HCT116 (cell line): Measurements from ENCODE around the gene MDFIC2. TPM values are rescaled to one million over a fixed set of nuclear protein-coding genes. Genes with fewer than 3 reads are reported as not detected.

Experiments used
- ATAC-seq: fragments of 200-7000 bp; cut with Tn5 transposase; 2 replicates; pipeline ENCODE4 v1.9.1; 2020; ENCODE audit warnings: mild to moderate bottlenecking, moderate library complexity
- BruUV-seq: library from RNA; stranded (reverse); fragments of 400-500 nt; replicated peaks from 2 replicates; lab custom pipeline; 2021; lab: Mats Ljungman, UMichigan
- CTCF ChIA-PET: fragments of 300-600 bp; sonication (Branson Sonifier 250); formaldehyde crosslinking; loops from one replicate; lab custom pipeline; 2021; ENCODE audit warnings: antibody characterized with exemption; lab: Charles Lee
- POLR2A ChIA-PET: fragments of 300-600, 350-600 bp; sonication (Branson Sonifier 250); formaldehyde crosslinking; loops from one replicate; lab custom pipeline; 2021; ENCODE audit warnings: antibody characterized with exemption; lab: Charles Lee
- RAD21 ChIA-PET, 2 experiments: fragments of 300-600 bp; sonication (Branson Sonifier 250); formaldehyde crosslinking; loops; one replicate each; lab custom pipeline; 2023; ENCODE audit warnings: low total read pairs in 2 of 2; ENCODE audit not compliant: uncharacterized antibody in 2 of 2, unreplicated experiment in 2 of 2, low non-redundant PET in 1 of 2; lab: Charles Lee
- DNase-seq: peaks from one replicate; pipeline ENCODE4 v3.0.0-alpha.2; 2010; ENCODE audit warnings: low read depth, low spot score
- H2AFZ ChIP-seq: fragments of 200-600 bp; shearing (Covaris generic), sonication (generic); 2 replicates; pipeline ENCODE4 v1.6.1; 2017; ENCODE audit warnings: low read depth, mixed run types, mixed read lengths, antibody characterized with exemption, low read length; ENCODE audit not compliant: poor library complexity, severe bottlenecking
- H3K27ac ChIP-seq: 2 replicates; pipeline ENCODE4 v1.5.1; 2012; ENCODE audit warnings: low read depth, low read length
- H3K27me3 ChIP-seq: fragments of 200-600 bp; sonication (generic); 2 replicates; pipeline ENCODE4 v1.6.1; 2016; ENCODE audit warnings: mixed run types, low read length, mixed read lengths; ENCODE audit not compliant: insufficient read depth
- H3K36me3 ChIP-seq, 2 experiments: fragments of 200-500 bp in 1 of 2; fragments of 200-600 bp in 1 of 2; sonication (Bioruptor generic) in 1 of 2; sonication (generic) in 1 of 2; 2 replicates each; pipeline versions ENCODE4 v1.5.1 to v1.6.1; 2014 to 2016; ENCODE audit warnings: low read length in 2 of 2, inconsistent platforms in 1 of 2, mixed read lengths in 1 of 2, mixed run types in 1 of 2; ENCODE audit not compliant: insufficient read depth in 2 of 2, control insufficient read depth in 1 of 2
- H3K4me1 ChIP-seq, 2 experiments: fragments of 200-600 bp in 1 of 2; sonication (generic) in 1 of 2; 2 replicates each; pipeline versions ENCODE4 v1.5.1 to v1.6.1; 2012 to 2017; ENCODE audit warnings: low read length in 2 of 2, inconsistent platforms in 1 of 2, mild to moderate bottlenecking in 1 of 2, mixed read lengths in 1 of 2, mixed run types in 1 of 2, moderate library complexity in 1 of 2; ENCODE audit not compliant: insufficient read depth in 2 of 2, control insufficient read depth in 1 of 2
- H3K4me2 ChIP-seq: fragments of 200-600 bp; sonication (generic); 2 replicates; pipeline ENCODE4 v1.6.1; 2017; ENCODE audit warnings: mixed run types, low read length, mixed read lengths
- H3K4me3 ChIP-seq, 2 experiments: fragments of 200-600 bp in 1 of 2; sonication (generic) in 1 of 2; replicated peaks in 1 of 2; 2 replicates each; pipeline ENCODE4 v1.5.1; 2011 to 2016; ENCODE audit warnings: low read length in 2 of 2, control low read depth in 1 of 2, low read depth in 1 of 2, mild to moderate bottlenecking in 1 of 2, mixed read lengths in 1 of 2, mixed run types in 1 of 2
- H3K79me2 ChIP-seq: fragments of 200-600 bp; sonication (generic); 2 replicates; pipeline ENCODE4 v1.6.1; 2017; ENCODE audit warnings: mild to moderate bottlenecking, mixed run types, low read length, moderate library complexity, mixed read lengths; ENCODE audit not compliant: insufficient read depth
- H3K9ac ChIP-seq: fragments of 200-600 bp; sonication (generic); 2 replicates; pipeline ENCODE4 v1.6.1; 2016; ENCODE audit warnings: low read length, mixed read lengths
- H3K9me2 ChIP-seq: fragments of 200-600 bp; sonication (generic), shearing (Covaris generic); 2 replicates; pipeline ENCODE4 v1.6.1; 2017; ENCODE audit warnings: mixed run types, mild to moderate bottlenecking, moderate library complexity; ENCODE audit not compliant: insufficient read depth
- H3K9me3 ChIP-seq, 2 experiments: fragments of 200-500 bp in 1 of 2; fragments of 200-600 bp in 1 of 2; sonication (Bioruptor generic) in 1 of 2; sonication (generic) in 1 of 2; 2 replicates each; pipeline ENCODE4 v1.6.1; 2014 to 2017; ENCODE audit warnings: low read length in 2 of 2, mixed read lengths in 2 of 2, inconsistent platforms in 1 of 2, low read depth in 1 of 2, mild to moderate bottlenecking in 1 of 2, mixed run types in 1 of 2, moderate library complexity in 1 of 2; ENCODE audit not compliant: control insufficient read depth in 1 of 2, insufficient read depth in 1 of 2
- H4K20me1 ChIP-seq: fragments of 200-600 bp; sonication (generic), shearing (Covaris generic); 2 replicates; pipeline ENCODE4 v1.6.1; 2017; ENCODE audit warnings: mixed run types, mild to moderate bottlenecking, moderate library complexity; ENCODE audit not compliant: insufficient read depth
- CBX3 ChIP-seq: IDR thresholded peaks from 2 replicates; pipeline ENCODE4 v1.6.1; 2012; ENCODE audit warnings: low read depth
- CEBPB ChIP-seq: IDR thresholded peaks from 2 replicates; pipeline ENCODE4 v1.6.1; 2012; ENCODE audit warnings: low read depth
- EGR1 ChIP-seq: IDR thresholded peaks from 2 replicates; pipeline ENCODE4 v1.6.1; 2012; ENCODE audit warnings: low read depth
- ELF1 ChIP-seq: IDR thresholded peaks from 2 replicates; pipeline ENCODE4 v1.6.1; 2012; ENCODE audit warnings: low read depth, borderline replicate concordance
- EZH2 ChIP-seq: fragments of 200-600 bp; sonication (generic); IDR thresholded peaks from 2 replicates; pipeline ENCODE4 v1.6.1; 2017; ENCODE audit warnings: antibody characterized with exemption, mixed run types
- EZH2phosphoT487 ChIP-seq: fragments of 200-600 bp; IDR thresholded peaks from 2 replicates; pipeline ENCODE4 v1.6.1; 2018; ENCODE audit warnings: antibody characterized with exemption, borderline replicate concordance
- FOSL1 ChIP-seq: IDR thresholded peaks from 2 replicates; pipeline ENCODE4 v1.6.1; 2012; ENCODE audit warnings: low read depth
- JUND ChIP-seq: IDR thresholded peaks from 2 replicates; pipeline ENCODE4 v1.6.1; 2012
- POLR2A ChIP-seq: IDR thresholded peaks from 2 replicates; pipeline ENCODE4 v1.7.0; 2011; ENCODE audit warnings: borderline replicate concordance; ENCODE audit not compliant: insufficient read depth, insufficient read length; ENCODE audit errors: extremely low read depth
- POLR2AphosphoS5 ChIP-seq: IDR thresholded peaks from 2 replicates; pipeline ENCODE4 v1.6.1; 2011; ENCODE audit warnings: mild to moderate bottlenecking, low read depth, low read length, moderate library complexity
- RAD21 ChIP-seq: IDR thresholded peaks from 2 replicates; pipeline ENCODE4 v1.6.1; 2012; ENCODE audit warnings: low read depth, mild to moderate bottlenecking
- REST ChIP-seq: IDR thresholded peaks from 2 replicates; pipeline ENCODE4 v1.6.1; 2012; ENCODE audit warnings: low read depth
- SIN3A ChIP-seq: IDR thresholded peaks from 2 replicates; pipeline ENCODE4 v1.6.1; 2012; ENCODE audit warnings: low read depth
- SP1 ChIP-seq: IDR thresholded peaks from 2 replicates; pipeline ENCODE4 v1.6.1; 2012; ENCODE audit warnings: low read depth
- SRF ChIP-seq: IDR thresholded peaks from 2 replicates; pipeline ENCODE4 v1.6.1; 2012; ENCODE audit warnings: low read depth
- TCF7L2 ChIP-seq: IDR thresholded peaks from 2 replicates; pipeline ENCODE4 v1.7.0; 2011; ENCODE audit warnings: borderline replicate concordance, inconsistent platforms; ENCODE audit not compliant: insufficient read depth, insufficient read length; ENCODE audit errors: extremely low read depth
- ZBTB33 ChIP-seq: IDR thresholded peaks from 2 replicates; pipeline ENCODE4 v1.6.1; 2011; ENCODE audit warnings: mild to moderate bottlenecking, low read length, moderate library complexity; ENCODE audit not compliant: insufficient replicate concordance; ENCODE audit errors: extremely low read depth
- ZFX ChIP-seq: fragments of 450-650 bp; IDR thresholded peaks from 2 replicates; pipeline ENCODE4 v1.6.1; 2017
- ZNF274 ChIP-seq: fragments of 200-500 bp; sonication (Bioruptor generic); IDR thresholded peaks from 2 replicates; pipeline ENCODE4 v1.6.1; 2014; ENCODE audit warnings: mild to moderate bottlenecking, low read depth, low read length, inconsistent platforms
- intact Hi-C: fragments of 100-400 bp; cut with micrococcal nuclease; formaldehyde crosslinking; loops from 2 replicates; pipeline ENCODE4 v1.10.0; 2022
- total RNA-seq: library from RNA; stranded (reverse); gene quantifications from one replicate; pipeline ENCODE4 v1.2.1, GENCODE V29; 2021; ENCODE audit not compliant: unreplicated experiment
- TF ChIP-seq, protein P1 (sequence below): IDR thresholded peaks from 2 replicates; pipeline ENCODE4 v1.6.1; 2012

The MDFIC2 gene
- total RNA-seq, 1 experiment from 2014 or later: not detected

- ChIA-PET RAD21 (no interaction called here), CTCF (no interaction called here), POLR2A (no interaction called here)
- intact Hi-C loops: no loop called here
- Histone ChIP-seq H3K27ac (no peak overlapping the region), H3K4me1 (no peaks in the 10 kb centered on the region), H3K9me2 (no peaks in the 10 kb centered on the region), H3K4me2 (no peak overlapping the region), H3K36me3 (no peaks in the 10 kb centered on the region), H3K79me2 (no peaks in the 10 kb centered on the region), H3K27me3 (no peaks in the 10 kb centered on the region), H3K9me3 (peaks cover 0 to 3% of the 10 kb centered on the region in 2 experiments; a peak in 2 of 4 replicates), H3K4me3 (no peak overlapping the region), H2AFZ (no peak overlapping the region), H3K9ac (no peak overlapping the region), H4K20me1 (no peaks in the 10 kb centered on the region)
- BruUV-seq: no TSS peak
- ATAC-seq: no peak
- DNase-seq: no peak
- TF ChIP-seq ZFX (no peak), REST (no peak), SP1 (no peak), EZH2 (no peak), SIN3A (no peak), CEBPB (no peak), CBX3 (no peak), POLR2AphosphoS5 (no peak), ZBTB33 (no peak), POLR2A (no peak), JUND (no peak), ZNF274 (no peak), RAD21 (no peak), ELF1 (no peak), SRF (no peak), EGR1 (no peak), EZH2phosphoT487 (no peak), TCF7L2 (no peak), FOSL1 (no peak)
- TF ChIP-seq, protein P1, sequence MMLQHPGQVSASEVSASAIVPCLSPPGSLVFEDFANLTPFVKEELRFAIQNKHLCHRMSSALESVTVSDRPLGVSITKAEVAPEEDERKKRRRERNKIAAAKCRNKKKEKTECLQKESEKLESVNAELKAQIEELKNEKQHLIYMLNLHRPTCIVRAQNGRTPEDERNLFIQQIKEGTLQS: no peak
Measured at GRCh38 chr3:70308760-70309159, 3.7 kb downstream of the MDFIC2 start.
